Lung microvascular endothelial cell (primary cell): ENCODE results near the gene DIO1. TPM values are rescaled to one million over a fixed set of nuclear protein-coding genes. Genes with fewer than 3 reads are reported as not detected.

Experiments
- DNase-seq, 2 donors: peaks; one replicate each; pipeline versions ENCODE4 v3.0.0 to v3.0.0-alpha.2; 2010; ENCODE audit warnings: low read depth in 2 of 2
- total RNA-seq: library from RNA; depleted of rRNA; stranded (reverse); fragments of >200 nt; gene quantifications from 2 replicates; pipeline ENCODE4 v1.2.1, GENCODE V29; 2014

DIO1 gene
- total RNA-seq, 1 donor from 2014 or later, result not detected

DNA sequence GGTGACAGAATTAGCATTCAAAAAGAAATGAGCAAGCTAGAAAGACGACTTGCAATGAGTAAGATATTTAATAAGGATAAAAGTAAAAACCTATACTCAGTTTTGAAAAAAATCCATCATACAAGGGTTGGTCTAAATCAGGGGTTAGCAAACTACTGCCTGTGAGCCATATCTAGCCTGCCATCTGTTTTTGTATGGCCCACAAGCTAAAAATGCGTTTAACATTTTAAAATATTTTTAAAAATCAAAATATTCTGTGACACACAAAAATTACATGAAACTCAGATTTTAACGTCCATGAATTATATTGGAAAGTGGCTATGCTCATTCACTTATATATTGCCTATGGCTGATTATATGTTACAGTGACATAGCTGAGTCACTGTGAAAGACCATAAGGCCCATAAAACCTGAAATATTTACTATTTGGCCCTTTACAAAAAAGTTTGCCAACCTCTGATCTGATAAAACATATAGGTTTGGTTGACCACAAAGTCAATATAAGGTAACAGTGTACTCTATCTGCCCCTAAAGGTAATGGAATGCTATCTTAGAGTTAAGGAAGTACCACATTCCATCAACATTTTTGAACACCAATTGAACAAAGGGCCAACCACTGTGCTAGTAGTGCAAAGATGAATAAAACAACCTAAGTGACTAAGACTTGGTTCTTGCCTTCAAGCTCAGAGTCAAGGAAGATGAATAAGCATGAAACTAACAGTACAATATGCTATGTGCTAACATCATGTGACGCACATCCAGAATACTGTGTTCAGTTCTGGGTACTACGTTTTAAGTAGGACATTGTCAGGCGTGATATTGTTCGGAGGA, 48.4 kb downstream of the DIO1 start:
- peak in 1 of 2 donors; percentile 19 for DNase-seq

DNA sequence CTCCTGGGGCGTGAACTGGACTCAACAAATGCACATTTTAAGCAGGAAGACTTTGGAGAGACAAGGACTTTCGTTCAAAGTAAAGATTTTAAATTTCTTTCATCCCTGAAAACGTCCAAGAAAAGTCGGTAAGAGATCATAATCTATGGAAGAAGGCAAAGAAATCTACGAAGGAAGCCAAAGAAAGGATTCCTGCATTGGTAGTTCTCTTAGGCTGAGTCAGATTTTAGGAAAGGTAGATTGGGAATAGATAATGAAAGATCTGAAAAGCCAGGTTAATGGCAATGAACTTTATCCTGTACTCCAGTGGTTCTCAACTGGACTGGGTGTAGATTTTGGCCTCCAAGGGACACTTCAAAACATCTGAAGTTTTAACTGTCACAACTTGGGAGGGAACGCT, 49.1 kb downstream of the DIO1 start:
- DNase-seq, result no peak

DNA sequence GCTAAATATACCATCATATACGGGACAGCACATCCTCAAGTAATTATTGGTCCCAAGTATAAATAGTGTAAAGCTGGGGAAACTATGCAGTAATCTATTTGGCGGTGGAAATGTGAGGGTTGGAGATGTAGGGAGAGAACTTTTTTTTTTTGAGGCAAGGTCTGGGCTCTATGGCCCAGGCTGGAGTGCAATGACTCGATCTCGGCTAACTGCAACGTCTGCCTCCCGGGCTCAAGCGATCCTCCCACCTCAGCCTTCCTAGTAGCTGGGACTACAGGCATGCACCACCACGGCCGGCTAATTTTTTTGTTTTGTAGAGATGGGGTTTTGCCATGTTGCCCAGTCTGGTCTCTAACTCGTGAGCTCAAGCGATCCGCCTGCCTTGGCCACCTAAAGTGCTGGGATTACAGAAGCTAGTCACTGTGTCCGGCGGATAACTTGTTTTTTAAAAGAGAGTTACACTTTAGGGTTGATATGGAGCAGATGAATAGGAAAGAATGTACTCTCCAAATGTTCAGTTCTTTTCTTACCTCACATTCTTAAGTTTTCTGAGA, 49.6 kb downstream of the DIO1 start:
- DNase-seq, result no peak

DNA sequence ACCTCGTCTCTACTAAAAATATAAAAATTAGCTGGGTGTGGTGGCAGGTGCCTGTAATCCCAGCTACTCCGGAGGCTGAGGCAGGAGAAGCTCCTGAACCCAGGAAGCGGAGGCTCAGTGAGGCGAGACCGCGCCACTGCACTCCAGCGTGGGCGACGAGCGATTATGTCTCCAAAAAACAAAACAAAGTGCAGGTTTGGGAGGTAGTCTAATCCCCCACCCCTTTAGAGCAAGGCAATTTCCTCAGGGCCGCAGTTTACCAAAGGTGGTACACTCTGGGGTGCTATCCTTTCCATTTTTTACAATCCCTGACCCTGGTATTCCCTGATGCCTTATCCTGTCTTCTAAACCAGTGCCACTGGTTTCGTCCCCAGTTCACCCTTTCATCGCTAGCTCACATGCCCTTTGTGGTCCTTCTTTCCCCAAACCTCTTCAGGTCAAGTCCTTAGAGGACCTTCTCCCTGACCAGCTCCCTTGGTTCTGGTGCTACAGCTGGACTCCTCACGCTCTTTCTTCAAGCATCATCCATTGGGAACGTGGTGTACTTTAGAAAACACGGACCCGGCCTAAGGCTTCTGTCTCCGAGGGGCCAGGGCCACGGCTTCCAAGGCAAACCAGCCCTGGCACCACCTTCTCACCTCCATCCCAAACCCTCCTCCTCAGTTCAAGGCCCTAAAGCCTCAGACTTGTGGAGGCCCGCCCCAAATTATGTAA, 50.6 kb downstream of the DIO1 start:
- peak in 1 of 2 donors; percentile 10 for DNase-seq

DNA sequence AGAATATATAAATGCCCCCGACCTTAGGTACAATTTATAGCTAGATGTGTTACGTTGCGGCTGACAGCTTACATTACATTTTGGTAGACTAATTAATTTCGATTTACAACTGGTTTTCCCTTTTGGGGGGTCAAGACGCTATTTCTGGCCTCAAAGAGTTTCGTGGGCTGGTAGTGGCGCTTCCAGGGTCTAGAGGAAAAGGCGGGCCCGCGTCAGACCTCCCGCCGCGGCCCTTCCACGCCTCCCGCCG, 51.1 kb downstream of the DIO1 start:
- no peak for DNase-seq

DNA sequence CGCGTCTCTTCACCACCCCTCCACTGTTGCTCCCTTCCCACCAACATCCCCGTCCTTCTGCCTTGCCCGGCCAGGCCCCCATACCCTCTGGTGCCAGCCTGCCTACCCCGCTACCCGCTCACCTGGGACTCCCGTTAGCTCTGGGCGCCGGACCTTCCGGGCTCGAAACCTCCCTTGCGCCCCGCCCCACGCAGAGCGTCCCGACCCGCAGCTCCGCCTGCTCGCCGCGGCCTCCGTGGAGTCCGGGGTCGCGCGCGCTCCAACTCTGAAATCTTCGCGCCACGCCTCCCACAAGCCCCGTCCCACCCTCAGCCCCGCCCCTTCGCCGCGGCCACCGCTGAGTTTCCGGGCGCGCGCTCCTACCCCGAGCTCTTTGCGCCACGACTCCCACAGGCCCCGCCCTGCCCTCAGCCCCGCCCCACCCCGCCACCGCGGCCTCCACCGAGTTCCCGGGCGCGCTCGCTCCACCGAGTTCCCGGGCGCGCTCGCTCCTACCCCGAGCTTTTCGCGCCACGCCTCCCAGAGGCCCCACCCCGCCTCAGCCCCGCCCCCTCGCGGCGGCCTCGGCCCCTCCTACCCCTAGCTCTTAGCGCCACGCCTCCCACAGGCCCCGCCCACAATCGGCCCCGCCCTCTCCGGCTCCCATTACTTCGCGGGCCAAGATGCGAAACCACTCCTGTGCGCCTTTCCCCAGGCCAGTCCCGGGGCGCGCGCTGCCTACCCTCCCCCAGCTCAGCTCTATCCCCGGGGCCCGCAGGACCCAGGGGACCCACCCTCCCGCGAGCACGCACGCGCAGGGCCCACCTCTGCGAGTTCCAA, 51.7 kb downstream of the DIO1 start, which contains the start of gene IFT25:
TSS of gene IFT25 (minus strand) at position 267 of the 819 bp plus-strand sequence. CDS start 5,617 bp downstream, outside the sequence.
- peak; percentile 96 to 97 for DNase-seq

DNA sequence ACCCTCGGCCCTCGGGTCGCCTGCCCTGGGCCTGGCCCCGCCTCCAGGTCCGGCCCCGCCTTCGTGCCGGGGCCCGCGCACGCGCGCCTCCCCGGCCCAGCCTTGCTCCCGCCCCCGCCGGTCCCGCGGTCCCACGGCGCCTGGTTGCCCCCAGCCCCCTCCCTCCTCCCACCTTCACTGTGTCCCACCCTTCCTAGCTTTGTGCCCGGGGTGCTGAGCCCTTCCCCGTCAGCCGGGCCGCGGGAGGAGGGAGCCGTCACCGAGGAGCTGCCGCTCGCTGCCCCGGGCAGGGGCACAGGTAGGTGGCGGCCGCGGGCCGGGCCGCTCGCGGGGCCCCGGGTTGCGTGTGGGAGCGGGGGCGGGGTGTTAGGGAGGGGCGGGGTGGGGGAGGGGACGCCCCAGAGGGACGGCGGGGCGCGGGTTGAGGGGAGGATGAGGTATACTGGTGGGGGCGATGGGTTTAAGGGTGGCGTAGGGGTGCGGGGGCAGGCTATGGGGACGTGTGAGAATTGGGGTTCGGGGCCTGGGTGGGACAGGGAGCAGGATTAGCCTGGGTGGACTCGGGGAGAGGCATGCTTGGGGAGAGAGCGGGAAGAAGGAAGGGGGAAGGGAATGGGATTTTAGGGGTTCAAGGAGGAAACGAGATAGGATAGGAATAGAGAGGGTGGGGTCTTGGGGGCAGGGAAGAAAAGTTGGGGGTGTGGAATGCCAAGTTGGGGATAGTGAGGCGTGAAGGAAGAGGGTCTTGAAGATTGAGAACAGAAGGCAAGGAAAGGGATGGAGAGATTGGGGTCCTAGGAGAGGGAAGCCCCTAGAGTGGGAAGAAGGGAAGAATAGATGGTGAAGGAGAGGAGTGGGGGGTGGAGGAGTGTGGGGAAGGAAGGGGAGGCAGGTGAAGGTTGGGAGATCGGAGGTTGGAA, 52.5 kb downstream of the DIO1 start, which contains the start of gene LRRC42:
TSS of gene LRRC42 (plus strand) at position 99 of the 920 bp plus-strand sequence. CDS start 5,650 bp downstream, outside the sequence.
- no peak for DNase-seq

DNA sequence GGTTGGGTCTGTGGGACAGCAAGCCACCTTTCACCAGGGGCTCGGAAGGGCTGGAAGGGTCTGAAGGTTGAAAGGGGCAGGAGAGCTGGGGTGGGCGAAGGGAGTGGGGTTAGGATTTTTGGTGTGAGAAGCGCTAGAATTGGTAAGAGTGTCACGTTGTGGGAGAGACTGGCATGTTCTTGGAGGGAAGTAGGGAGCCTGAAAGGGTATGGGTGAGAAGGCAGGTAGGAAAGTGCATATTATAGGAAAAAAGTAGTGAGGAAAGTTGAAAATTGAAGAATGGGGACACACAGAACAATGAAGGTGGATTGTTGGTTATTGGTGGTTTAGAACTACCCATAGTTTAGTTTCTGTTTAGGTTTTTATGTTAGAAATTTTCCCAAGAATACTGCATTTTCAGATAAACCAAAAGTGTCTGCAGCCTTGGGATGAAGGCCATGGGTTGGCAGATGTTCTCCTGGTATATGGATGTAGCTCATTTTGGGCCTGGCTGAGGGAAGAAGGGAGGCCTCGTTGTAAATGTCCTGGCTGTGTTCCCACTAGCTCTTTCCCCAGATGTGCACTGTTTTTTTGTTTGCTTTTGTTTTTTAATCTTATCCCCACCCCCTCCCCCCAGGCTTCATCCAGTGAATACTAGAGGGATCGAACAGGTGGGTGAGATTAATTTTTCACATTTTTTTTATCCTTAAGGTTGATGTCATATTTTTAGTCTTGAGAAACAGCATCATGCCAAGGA, 53.4 kb downstream of the DIO1 start:
- no peak for DNase-seq

DNA sequence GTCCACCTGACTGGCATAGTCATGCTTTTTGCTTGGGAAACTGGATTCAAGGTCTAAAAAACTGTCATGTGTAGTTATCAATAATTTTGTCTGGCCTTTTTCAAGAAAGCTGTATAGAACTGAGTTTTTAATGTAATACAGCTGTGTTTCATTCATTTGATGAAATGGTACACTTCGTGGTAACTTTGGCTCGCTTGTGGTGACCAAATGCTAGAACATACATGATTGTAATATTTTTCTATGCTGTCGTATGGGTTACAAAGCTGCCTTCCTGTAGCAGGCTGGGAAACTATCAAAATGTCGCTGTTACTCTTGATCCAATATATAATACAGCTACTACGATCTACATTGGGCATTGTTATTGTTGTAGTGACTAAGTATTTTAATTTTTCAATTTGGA, 54.3 kb downstream of the DIO1 start:
- DNase-seq, result no peak

DNA sequence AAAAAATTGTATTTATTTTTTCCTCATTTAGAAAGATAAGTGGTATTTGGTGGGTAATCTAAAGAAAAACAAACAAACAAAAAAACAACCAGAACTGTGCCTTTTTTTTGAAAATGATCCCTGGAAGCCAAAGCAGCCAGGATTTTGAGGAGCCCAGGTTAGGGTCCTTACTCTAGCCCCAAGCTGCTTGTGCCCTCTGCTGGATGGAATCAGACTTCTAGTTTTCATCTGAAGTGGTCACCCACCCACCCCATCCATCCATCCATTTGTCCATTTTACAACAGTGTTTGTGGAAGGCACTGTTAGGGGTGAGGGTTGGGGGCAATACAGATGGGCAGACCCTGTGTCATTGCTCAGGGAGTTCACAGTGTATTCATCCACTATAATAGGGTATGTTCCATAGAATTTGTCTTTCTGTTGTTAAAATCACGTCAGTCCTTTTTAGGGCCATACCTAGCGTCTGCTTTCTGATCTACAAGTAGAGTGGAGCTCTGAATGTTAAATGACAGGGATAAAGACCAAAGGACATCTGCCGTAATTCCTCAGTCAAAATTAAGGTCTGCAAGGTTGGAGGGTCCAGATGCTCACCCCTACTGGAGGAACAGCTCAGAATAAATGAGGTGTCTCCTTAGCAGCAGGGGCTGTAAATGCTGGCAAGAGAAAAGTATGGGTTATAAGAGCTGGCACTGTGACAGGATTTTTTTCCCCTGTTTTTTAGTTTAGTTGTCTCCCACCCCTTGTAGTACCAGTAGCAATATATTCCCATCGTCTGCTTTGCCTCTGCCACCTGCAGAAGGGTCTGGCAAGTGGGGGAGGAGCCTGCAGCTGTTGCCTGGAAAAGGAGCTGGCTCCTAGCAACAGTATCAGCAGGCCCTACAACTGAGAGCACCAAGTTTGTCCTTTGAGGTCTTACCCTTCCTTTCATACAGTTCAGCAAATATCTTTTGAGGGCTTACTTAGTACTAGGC, 55.3 kb downstream of the DIO1 start:
- peak; percentile 51 to 72 for DNase-seq

DNA sequence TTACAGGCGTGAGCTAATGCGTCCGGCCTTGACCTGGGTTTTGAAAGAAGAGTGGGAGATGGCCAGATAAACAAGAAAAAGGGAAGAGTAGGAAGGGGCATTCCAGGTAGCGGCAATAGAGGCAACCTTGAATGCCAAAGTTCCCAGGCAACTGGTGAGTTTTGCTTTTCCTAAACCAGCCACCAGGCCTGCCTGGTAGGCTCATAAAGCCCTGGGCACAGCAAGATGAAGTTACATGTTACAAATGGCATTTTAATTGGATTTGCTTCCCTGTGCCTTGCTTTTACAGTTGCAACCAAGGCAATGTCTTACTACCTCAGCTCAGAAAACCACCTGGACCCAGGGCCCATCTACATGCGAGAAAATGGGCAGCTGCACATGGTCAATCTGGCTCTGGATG, 57.7 kb downstream of the DIO1 start:
- no peak for DNase-seq

DNA sequence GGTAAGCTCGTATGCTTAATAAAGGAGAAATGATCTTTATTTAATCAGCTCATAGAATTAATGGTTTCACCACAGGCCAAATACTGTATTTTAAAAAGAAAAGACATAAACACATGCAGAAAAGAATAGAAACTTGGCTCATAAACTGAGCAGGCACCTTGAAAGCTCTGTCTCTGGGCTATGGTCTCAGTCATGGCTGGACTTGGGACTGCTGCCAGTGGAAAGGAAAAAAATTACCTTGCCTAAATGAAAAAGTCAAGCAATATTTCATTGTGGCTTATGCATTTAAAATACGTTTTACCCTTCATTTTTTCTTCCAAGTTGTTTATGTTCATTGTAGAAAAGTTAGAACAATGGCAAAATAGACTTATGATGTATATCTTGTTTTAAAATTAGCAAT, 60.1 kb downstream of the DIO1 start:
- DNase-seq, result no peak

DNA sequence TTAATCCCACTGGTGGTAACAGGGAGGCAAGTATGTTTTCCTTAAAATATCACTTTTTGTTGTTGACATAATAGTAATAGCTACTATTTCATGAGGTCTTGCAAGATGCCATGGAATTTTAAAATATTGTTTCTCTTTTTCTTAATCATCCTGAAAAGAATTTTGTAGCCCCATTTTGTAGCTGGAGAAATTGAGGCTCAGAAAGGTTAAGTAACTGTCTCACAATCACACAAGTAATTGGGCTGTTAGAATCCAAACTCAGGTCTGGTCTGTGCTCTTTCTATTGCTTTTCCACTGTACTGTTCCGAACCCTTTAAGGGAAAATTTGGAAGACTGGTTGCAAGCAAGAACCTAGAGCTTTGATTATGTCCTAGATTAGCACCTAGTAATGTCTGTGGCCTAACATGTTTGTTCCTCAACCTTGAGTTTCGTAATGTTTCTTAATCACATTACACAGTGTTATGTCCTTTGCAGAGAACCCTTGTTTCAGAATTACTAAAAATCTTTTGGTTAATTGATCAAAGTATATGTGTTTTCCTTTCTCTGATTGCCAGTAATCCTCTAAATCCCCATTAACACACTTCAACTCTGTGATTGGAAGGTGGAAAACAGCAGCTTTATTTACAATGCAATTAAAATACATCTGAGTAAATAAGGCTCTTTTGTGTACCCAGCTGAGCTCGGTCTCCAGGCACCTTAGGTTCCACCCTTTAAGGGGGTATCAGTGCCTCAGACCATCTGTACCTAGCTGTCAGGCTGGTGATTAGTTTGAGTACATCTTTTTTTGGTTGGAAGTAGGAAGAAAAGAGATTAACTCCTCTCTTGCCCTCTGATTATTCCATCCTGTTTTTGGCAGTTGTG, 62.6 kb downstream of the DIO1 start:
- DNase-seq, result no peak

DNA sequence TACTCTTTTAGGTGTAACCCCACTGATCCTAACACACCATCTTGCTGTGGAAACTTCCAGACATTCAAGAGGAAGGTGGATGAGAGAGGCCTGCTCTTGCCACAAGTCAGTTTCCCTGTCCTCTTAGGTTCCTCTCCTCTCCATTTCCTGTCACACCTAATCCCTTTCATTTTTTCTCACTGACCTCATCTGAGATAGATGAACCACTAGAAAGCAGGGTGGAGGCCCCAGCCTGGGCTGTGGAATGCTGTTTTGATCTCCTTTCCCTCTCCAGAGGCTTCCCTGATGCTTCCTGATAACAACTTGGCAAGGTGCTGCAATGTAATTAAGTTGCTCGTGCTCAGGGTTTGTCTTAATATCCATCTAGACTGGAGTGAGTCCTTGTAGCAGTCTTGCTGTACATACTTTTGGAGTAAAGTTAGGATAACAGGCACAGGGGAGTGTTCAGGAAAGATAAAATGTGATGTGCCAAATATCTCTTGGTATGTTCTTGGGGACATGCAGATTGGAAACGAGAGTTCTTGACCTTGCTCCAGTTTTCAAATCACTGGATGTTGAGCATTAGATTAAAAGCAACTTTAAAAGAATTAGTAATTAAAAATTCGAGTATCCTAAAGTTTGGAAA, 63.3 kb downstream of the DIO1 start:
- DNase-seq, result peak; percentile 13 to 23

DNA sequence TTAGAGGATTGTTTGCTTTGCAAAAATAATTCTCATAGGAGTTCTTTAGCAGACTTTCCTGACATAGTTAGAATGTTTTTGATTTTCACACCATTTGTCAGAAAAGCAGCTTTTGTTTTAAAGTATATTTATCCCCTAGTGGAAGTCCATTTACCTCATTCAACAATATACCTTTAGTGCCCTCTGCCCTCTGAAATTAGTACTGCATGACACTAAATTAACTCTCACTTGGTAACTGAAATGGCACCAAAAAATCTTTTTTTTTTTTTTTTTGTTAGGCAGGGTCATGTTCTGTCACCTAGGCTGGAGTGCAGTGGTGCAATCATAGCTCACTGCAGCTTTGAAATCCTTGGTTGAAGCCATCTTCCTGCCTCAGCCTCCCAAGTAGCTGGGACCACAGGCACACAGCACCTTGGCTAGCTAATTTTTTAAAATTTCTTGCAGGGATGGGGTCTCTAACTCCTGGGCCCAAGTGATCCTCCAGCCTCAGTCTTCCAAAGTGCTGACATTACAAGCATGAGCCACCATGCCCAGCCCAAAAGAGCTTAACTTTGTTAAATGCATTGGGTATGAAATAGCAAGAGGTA, 65.8 kb downstream of the DIO1 start:
- peak; percentile 29 to 51 for DNase-seq
